AG04449 (cell line): ENCODE measurements around the gene PCBP4.

Experiments used
- CTCF ChIA-PET: fragments of 350-600 bp; formaldehyde crosslinking; extraction: SDS; loops from one replicate; lab custom pipeline; 2021; ENCODE audit warnings: antibody characterized with exemption; lab: Yijun Ruan, JAX
- POLR2A ChIA-PET: fragments of 400-600, 350-600 bp; formaldehyde crosslinking; extraction: SDS; loops from one replicate; lab custom pipeline; 2020; ENCODE audit warnings: antibody characterized with exemption, inconsistent platforms; lab: Yijun Ruan, JAX
- DNase-seq: peaks from one replicate; pipeline ENCODE4 v3.0.0-alpha.2; 2010; ENCODE audit warnings: low read depth, low spot score
- H3K4me3 ChIP-seq: 2 replicates; pipeline ENCODE4 v1.5.1; 2011; ENCODE audit warnings: low read depth, mild to moderate bottlenecking, control low read depth, low read length
- TF ChIP-seq, protein P1 (sequence below): IDR thresholded peaks from one replicate; pipeline ENCODE4 v1.5.1; 2011; ENCODE audit warnings: mild to moderate bottlenecking, moderate library complexity, low read length, control low read depth, inconsistent platforms; ENCODE audit not compliant: insufficient read depth; ENCODE audit errors: missing control alignments

PCBP4 gene

DNA sequence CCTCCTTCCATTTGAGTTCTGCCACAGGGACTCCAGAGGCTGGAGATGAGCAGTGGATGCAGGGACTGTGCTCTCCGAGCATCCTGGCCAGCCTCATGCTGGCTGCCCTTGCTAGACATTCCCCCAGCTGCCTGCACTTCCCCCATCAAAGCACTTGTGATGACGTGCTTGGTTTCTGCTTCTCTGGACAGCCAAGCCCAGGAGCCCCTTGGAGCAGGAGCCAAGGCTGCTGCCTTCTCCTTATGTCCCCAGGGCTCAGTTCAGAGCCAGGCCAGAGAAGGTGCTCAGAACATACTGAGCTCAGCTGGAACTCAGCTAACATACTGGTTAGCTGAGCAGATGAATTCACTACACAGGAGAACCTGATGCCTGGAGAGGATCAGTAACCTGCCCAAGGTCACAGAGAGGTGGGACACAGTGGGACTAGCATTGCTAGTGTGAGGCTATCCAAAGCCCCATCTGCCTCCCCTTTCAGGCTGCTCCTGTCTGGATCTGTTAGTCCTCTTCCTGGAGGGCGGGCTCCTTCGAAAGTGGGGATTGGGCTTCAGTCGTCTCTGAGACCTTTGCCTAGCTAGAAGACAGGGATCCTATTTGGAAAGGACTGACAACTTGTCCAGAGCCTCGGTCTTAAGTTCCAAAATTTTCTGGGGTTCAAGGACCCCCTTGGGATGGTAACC lies 4.3 kb downstream of the PCBP4 start:
- POLR2A ChIA-PET = no interaction called here

DNA sequence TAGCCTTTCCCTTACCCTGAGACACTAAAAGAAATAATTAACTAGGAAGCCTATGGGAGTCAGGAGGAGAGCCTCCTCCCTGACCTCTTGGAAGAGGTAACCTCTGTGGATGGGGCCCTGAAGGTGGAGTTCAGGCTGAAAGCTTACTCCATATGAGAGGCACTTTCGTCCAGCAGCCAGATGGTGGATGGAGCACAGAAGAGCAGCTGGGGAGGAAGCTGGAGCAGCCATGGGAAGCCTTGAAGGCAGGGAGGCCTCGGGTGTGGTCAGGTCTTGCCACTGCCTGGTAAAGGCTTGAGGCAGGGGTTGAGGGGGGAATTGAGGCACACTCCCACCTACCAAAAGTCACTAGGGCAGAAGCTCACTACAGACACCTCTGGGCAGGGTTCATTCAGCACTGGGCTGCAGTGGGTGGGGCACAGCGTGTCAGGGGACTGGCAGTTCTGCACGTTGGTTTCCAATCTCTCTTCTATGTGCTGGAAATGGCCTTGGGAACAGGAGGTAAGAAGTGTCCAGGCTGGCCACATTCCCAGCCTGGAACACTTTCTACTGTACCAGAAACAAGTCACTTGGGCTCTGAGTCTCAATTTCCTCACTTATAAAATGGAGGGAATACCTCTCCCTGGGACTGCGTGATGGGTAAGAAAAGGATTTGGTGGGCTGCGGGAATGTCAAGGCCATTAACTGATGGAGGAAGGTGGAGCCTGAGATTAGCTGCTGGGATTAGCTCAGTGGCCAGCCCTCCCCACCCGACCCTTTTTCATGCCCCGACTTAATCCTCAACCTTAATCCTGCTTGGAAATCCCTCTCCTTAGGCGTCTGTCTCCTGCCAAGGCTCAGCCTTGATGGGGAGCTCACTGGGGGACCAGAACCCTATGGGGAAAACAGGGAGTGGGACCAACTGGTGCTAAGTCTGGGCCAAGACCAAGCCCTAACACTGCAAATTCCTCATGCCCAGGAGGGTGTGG lies 5.4 kb downstream of the PCBP4 start:
- DNase-seq = no peak
- H3K4me3 ChIP-seq = no peak overlapping the region
- ChIA-PET CTCF (interaction anchor here (1.1 to 7.3 kb wide), 5 partner anchors 7 to 19 kb away, joined by 3 to 67 read pairs (median 6); partner anchors contain the start of genes ABHD14A, ABHD14B, PARP3 and RRP9), POLR2A (interaction anchor here (0.7 kb wide), 1 partner anchor 95 kb away, joined by 3 read pairs; no protein-coding TSS in a partner anchor)
- TF ChIP-seq, protein P1, sequence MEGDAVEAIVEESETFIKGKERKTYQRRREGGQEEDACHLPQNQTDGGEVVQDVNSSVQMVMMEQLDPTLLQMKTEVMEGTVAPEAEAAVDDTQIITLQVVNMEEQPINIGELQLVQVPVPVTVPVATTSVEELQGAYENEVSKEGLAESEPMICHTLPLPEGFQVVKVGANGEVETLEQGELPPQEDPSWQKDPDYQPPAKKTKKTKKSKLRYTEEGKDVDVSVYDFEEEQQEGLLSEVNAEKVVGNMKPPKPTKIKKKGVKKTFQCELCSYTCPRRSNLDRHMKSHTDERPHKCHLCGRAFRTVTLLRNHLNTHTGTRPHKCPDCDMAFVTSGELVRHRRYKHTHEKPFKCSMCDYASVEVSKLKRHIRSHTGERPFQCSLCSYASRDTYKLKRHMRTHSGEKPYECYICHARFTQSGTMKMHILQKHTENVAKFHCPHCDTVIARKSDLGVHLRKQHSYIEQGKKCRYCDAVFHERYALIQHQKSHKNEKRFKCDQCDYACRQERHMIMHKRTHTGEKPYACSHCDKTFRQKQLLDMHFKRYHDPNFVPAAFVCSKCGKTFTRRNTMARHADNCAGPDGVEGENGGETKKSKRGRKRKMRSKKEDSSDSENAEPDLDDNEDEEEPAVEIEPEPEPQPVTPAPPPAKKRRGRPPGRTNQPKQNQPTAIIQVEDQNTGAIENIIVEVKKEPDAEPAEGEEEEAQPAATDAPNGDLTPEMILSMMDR = no peak

More for the DNA sequence above, 4.3 kb downstream of the PCBP4 start:
- DNase-seq = no peak
- H3K4me3 ChIP-seq = no peak overlapping the region
- TF ChIP-seq, protein P1 = no peak
- CTCF ChIA-PET = interaction anchor here (1.0 to 7.3 kb wide), 4 partner anchors 10 to 160 kb away, joined by 4 to 67 read pairs (median 8); partner anchors contain the start of genes ABHD14A, ABHD14B, PARP3 and RRP9

DNA sequence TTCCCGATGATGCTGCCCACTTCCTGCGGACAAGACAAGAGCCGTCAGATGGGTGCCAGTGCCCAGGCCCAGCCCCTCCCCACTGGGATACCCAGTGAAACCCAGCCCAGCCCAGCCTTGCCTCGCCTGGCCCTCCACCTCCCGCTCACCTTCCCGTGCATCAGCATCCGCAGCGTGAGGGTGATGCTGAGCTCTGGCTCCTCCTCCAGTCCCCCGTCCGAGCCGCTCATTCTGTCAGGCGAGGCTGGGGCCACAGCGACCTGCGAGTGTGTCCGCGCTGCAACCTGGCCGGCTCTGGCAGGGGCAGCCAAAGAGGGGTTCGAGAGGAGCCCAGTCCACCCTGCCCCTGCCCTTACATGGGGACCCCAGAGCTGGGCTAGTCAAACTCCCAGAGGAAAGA lies 6.2 kb downstream of the PCBP4 start:
- DNase-seq = no peak
- CTCF ChIA-PET = interaction anchor here (1.7 to 7.3 kb wide), 3 partner anchors 8 to 18 kb away, joined by 6 to 67 read pairs (median 15); partner anchors contain the start of genes ABHD14A, ABHD14B, PARP3 and RRP9
- TF ChIP-seq, protein P1 = no peak
- H3K4me3 ChIP-seq = no peak overlapping the region
- POLR2A ChIA-PET = interaction anchor here (0.7 kb wide), 1 partner anchor 96 kb away, joined by 3 read pairs; no protein-coding TSS in a partner anchor

DNA sequence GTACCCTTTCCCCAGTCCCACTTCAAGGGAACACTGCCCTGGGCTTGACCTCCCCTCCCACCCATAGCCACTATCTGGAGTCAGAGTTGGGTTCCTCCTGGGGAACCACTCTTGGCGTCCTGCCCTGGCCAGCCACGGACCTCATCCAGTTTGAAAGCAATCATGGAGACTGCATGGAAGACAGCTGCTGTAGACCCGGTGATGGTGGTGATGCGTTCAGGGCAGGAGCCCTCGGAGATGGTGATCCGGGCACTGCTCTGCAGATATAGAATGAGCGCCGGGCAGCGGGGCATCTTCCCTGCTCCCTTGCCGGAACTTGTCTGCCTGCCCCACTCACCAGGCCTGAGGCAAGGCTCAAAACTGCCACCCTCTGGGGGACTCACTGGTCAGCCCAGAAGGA lies 6.9 kb downstream of the PCBP4 start:
- no peak overlapping the region for H3K4me3 ChIP-seq
- TF ChIP-seq, protein P1 = no peak
- DNase-seq = no peak
- POLR2A ChIA-PET = no interaction called here
- CTCF ChIA-PET = interaction anchor here (1.7 to 7.3 kb wide), 3 partner anchors 9 to 18 kb away, joined by 6 to 67 read pairs (median 15); partner anchors contain the start of genes ABHD14A, ABHD14B, PARP3 and RRP9

DNA sequence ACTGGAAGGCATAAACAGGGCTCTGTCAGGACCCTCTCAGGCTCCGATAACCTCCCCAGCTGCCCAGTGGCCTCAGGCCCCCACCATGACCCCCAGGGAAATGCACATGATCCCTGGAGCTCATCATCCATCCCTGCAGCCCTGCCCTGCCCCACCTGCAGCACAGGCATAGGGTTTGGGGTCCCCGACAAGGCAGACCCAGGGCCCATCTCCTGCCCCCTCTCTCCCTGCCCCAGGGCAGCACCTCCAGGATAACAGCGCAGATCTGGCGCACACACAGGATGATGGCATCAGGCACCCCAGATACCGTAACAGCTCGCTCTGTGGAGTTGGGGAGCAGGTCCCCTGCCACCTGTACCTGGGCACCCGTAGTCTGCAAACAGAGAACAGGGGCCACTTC lies 7.6 kb downstream of the PCBP4 start:
- no peak for DNase-seq
- ChIA-PET POLR2A (no interaction called here), CTCF (interaction anchor here (0.8 to 7.3 kb wide), 3 partner anchors 10 to 17 kb away, joined by 5 to 67 read pairs (median 6); partner anchors contain the start of genes ABHD14A, ABHD14B and PARP3)
- no peak overlapping the region for H3K4me3 ChIP-seq
- TF ChIP-seq, protein P1 = no peak
